Psoas muscle (tissue), 8 donors: ENCODE results near the gene CHMP1A. TPM values are rescaled to one million over a fixed set of nuclear protein-coding genes. Genes with fewer than 3 reads are reported as not detected.
"Not testable (repeated sequence)": the region's sequence is repeated elsewhere in the genome, so short reads cannot be mapped to it uniquely, and the experiment has no call there.

Source experiments
- ATAC-seq, 4 donors: fragments of 200-7000 bp; cut with Tn5 transposase; one replicate each; pipeline ENCODE4 v1.9.1; 2020; ENCODE audit warnings: moderate library complexity in 3 of 4, mild to moderate bottlenecking in 2 of 4
- DNase-seq, 2 donors: peaks; one replicate each; pipeline ENCODE4 v3.0.0-alpha.2; 2020
- H3K27ac ChIP-seq: fragments of 200-600 bp; one replicate; pipeline ENCODE4 v1.8.0; 2022
- H3K27me3 ChIP-seq, 3 donors: fragments of 200-600 bp in 1 of 3; one replicate each; pipeline versions ENCODE4 v1.6.1 to v1.8.0; 2013 to 2022; ENCODE audit warnings: low read length in 2 of 3, mild to moderate bottlenecking in 2 of 3, moderate library complexity in 1 of 3; ENCODE audit not compliant: insufficient read depth in 3 of 3
- H3K36me3 ChIP-seq, 2 donors: fragments of 200-600 bp in 1 of 2; one replicate each; pipeline versions ENCODE4 v1.6.1 to v1.8.0; 2013 to 2022; ENCODE audit warnings: low read depth in 1 of 2, mild to moderate bottlenecking in 1 of 2, moderate library complexity in 1 of 2; ENCODE audit not compliant: insufficient read depth in 1 of 2
- H3K4me1 ChIP-seq: fragments of 200-600 bp; one replicate; pipeline ENCODE4 v1.8.0; 2022
- H3K4me3 ChIP-seq: fragments of 200-600 bp; one replicate; pipeline ENCODE4 v1.8.0; 2022; ENCODE audit warnings: mild to moderate bottlenecking
- H3K9me3 ChIP-seq: fragments of 200-600 bp; one replicate; pipeline ENCODE4 v1.8.0; 2022
- WGBS, 3 donors: extraction: QIAGEN DNeasy Blood & Tissue Kit; methylation state at CpG; one replicate each; pipeline versions ENCODE4 v1.1.6 to v1.1.7; 2013; 5-methylcytosine and 5-hydroxymethylcytosine counted together
- intact Hi-C, 2 donors: fragments of 100-400 bp; cut with DNase I; formaldehyde crosslinking; loops; one replicate each; pipeline versions ENCODE4 v1.11.0 to v1.14.2; 2022
- polyA plus RNA-seq, 3 donors: library from polyadenylated mRNA; stranded (reverse); fragments of 200-250 nt; gene quantifications; one replicate each; pipeline ENCODE4 v1.2.3, GENCODE V29; 2013
- total RNA-seq, 4 donors: library from RNA; stranded (reverse); fragmentation: NEBNext Ultra II Directional in 2 of 4; extraction: Animal tissue kit (Norgen Biotek cat#: 25700) in 2 of 4; gene quantifications; one replicate each; pipeline versions ENCODE4 v1.2.1 to v1.2.4, GENCODE V29; 2021 to 2023
- TF ChIP-seq, protein P1 (sequence below): fragments of 200-600 bp; IDR thresholded peaks from one replicate; pipeline ENCODE4 v1.8.0; 2022; ENCODE audit warnings: antibody characterized with exemption
- donor health status: healthy with polysubstance abuse.
- donor health status: DM: no; HTN: no; CAD: no; lungs with moderate emphysema.
- donor health status: Bipolar disorder and iron deficiency.
- donor health status: healthy.
- donor health status: DM: yes; HTN: yes; CAD: no.
- donor health status: DM: no; HTN: no; CAD: no.
- donor health status: DM: no; HTN: no; CAD: no.
- donor health status: DM: yes; HTN: yes; CAD: no.

Gene CHMP1A
- total and polyA plus RNA-seq, 7 donors: 42.2 to 91.9 (median 49.9) TPM

GRCh38 chr16:89695086-89695874 is 37.8 kb upstream of the CHMP1A start:
- DNase-seq (peak in 1 of 2 donors; percentile 49), ATAC-seq (no peak)
- WGBS, 3 donors: 91 to 93% (median 91%) methylated on average over 29 to 31 of the region's 31 CpGs
- TF ChIP-seq, protein P1, sequence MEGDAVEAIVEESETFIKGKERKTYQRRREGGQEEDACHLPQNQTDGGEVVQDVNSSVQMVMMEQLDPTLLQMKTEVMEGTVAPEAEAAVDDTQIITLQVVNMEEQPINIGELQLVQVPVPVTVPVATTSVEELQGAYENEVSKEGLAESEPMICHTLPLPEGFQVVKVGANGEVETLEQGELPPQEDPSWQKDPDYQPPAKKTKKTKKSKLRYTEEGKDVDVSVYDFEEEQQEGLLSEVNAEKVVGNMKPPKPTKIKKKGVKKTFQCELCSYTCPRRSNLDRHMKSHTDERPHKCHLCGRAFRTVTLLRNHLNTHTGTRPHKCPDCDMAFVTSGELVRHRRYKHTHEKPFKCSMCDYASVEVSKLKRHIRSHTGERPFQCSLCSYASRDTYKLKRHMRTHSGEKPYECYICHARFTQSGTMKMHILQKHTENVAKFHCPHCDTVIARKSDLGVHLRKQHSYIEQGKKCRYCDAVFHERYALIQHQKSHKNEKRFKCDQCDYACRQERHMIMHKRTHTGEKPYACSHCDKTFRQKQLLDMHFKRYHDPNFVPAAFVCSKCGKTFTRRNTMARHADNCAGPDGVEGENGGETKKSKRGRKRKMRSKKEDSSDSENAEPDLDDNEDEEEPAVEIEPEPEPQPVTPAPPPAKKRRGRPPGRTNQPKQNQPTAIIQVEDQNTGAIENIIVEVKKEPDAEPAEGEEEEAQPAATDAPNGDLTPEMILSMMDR: no peak
- Histone ChIP-seq H3K27ac (no peak overlapping the region), H3K9me3 (no peaks in the 10 kb centered on the region), H3K4me3 (no peak overlapping the region), H3K4me1 (peaks cover 6% of the 10 kb centered on the region), H3K27me3 (peaks cover 0 to 3% (median 0%) of the 10 kb centered on the region in 3 donors), H3K36me3 (peaks cover 11 to 55% of the 10 kb centered on the region in 2 donors)
- intact Hi-C loops: no loop called here

DNA sequence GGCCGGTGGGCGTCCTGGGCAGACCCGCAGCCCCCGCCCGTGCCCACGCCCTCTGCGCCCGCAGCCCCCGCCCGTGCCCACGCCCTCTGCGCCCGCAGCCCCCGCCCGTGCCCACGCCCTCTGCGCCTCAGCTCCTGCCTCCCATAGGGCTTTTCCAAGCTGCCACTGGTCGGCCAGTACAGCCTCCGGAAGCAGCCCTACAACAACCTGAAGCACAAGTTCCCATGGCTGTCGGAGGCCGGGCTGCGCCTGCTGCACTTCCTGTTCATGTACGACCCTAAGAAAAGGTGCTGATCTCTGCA is 37.2 kb upstream of the CHMP1A start:
- H3K9me3 ChIP-seq, DNase-seq, H3K27me3 ChIP-seq, H3K4me1 ChIP-seq, intact Hi-C loops, H3K27ac ChIP-seq, ATAC-seq, H3K4me3 ChIP-seq: not testable (repeated sequence)
- H3K36me3 ChIP-seq: peaks cover 11 to 59% of the 10 kb centered on the region in 2 donors
- 91 to 92% (median 91%) methylated on average over 14 to 23 of the region's 23 CpGs for WGBS, 3 donors

DNA sequence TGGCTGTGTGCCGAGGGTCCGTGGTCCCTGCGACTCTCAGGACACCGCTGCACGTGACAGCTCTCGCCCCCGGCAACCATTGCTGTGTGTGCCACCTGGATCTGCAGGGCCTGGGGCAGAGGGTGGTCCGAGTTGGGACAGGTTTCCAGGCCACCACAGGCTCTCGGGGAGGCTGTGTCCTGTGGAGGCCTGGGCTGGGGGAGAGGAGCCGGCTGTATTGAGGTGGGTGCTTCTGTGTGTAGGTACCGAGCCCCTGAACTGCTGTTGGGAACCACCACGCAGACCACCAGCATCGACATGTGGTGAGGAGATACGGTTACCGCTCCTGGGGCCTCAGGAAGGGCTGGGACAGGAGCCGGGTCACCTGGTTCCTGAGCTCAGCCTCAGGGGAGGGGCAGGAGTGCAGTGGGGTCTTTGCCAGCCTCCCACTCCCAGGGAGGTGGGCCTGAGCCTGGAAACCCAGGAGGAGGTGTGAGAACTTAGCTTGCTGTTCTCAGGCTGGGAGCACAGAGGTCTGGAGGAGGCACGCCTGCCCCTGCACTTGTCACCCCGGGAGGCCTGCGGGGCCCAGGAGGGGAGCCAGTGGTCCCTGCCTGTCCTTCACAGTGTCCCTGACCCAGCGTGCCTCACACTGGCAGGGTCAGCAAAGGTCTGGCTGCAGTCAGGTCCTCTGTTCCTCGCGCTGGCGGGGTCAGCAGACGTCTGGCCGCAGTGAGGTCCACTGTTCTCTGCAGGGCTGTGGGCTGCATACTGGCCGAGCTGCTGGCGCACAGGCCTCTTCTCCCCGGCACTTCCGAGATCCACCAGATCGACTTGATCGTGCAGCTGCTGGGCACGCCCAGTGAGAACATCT is 36.6 kb upstream of the CHMP1A start:
- Histone ChIP-seq H3K4me1 (no peaks in the 10 kb centered on the region), H3K4me3 (no peak overlapping the region), H3K27ac (no peak overlapping the region), H3K36me3 (peaks cover 11 to 64% of the 10 kb centered on the region in 2 donors), H3K27me3 (peaks cover 0 to 3% (median 0%) of the 10 kb centered on the region in 3 donors), H3K9me3 (no peaks in the 10 kb centered on the region)
- 87 to 88% (median 88%) methylated on average over 28 to 32 of the region's 32 CpGs for WGBS, 3 donors
- intact Hi-C loops: no loop called here
- DNase-seq (peak in 1 of 2 donors; percentile 49), ATAC-seq (no peak)
- TF ChIP-seq, protein P1: no peak

- 82 to 88% (median 85%) methylated on average over 11 of the region's 11 CpGs for WGBS, 3 donors
- DNase-seq: no peak
Observed at GRCh38 chr16:89693289-89693731, 35.8 kb upstream of the CHMP1A start.

More at GRCh38 chr16:89693289-89693731, 35.8 kb upstream of the CHMP1A start:
- Histone ChIP-seq H3K9me3 (no peaks in the 10 kb centered on the region), H3K36me3 (peaks cover 11 to 66% of the 10 kb centered on the region in 2 donors), H3K4me3 (no peak overlapping the region), H3K27me3 (peaks cover 0 to 3% (median 0%) of the 10 kb centered on the region in 3 donors), H3K4me1 (peaks cover 8% of the 10 kb centered on the region), H3K27ac (no peak overlapping the region)
- intact Hi-C loops: no loop called here
- TF ChIP-seq, protein P1: no peak
- ATAC-seq: no peak
